ENCODE data around the gene THBS2. TPM values are rescaled to one million over a fixed set of nuclear protein-coding genes. Genes with fewer than 3 reads are reported as not detected.

THBS2 gene
- total and polyA plus RNA-seq, 2 of the 8 experiments (the other 6 are each of a cell fraction or from before 2014, with no cell fraction given) = 11.0 to 22.5 TPM

DNA sequence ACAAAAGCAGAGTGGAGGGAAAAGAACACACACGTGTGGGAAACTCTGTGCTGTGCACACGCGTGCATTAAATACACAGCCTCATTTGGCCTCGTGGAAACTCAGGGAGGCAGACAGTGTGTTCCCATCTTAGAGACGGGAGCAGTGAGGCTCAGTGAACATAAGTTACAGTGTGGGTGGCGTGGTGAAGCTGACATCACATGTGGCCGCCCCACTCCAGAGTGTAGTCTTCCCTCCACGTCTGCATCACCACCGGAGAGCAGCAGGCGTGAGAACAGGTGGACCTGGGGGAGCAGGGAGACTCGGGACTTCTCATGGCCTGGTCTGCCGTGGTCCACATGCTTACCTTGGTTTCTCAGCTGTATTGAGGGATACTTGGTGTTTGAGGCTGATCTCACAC lies 51.7 kb downstream of the THBS2 start:
- Histone ChIP-seq H3K79me1 (ENCODE audit: low read depth, low read length) (no peaks in the 10 kb centered on the region), H3K27me3 (replicated peaks in 1 of 4; ENCODE audit: control insufficient read depth in 3 of 4, extremely low read depth in 1 of 4, insufficient read depth in 3 of 4, low read length in 3 of 4) (no peaks in the 10 kb centered on the region), H2BK20ac (ENCODE audit: low read length) (no peak overlapping the region), H3K4me1 (replicated peaks in 1 of 4; ENCODE audit: control insufficient read depth in 3 of 4, insufficient read depth in 4 of 4, low read length in 3 of 4) (no peaks in the 10 kb centered on the region), H3K4me2 (ENCODE audit: insufficient read depth in 1 of 2, low read depth in 2 of 2, low read length in 2 of 2) (no peak overlapping the region), H3K9ac (replicated peaks in 1 of 4; ENCODE audit: extremely low read depth in 1 of 4, low read depth in 3 of 4, low read length in 3 of 4) (no peak overlapping the region), H3K23ac (ENCODE audit: insufficient read length) (no peak overlapping the region), H3K79me2 (ENCODE audit: control insufficient read depth in 1 of 2, insufficient read depth in 2 of 2, low read length in 2 of 2) (no peaks in the 10 kb centered on the region), H4K91ac (replicated peaks; ENCODE audit: insufficient read length, low read length) (no peak overlapping the region), H3K4me3 (ENCODE audit: extremely low read depth in 1 of 4, insufficient read depth in 2 of 4, low read depth in 3 of 4, low read length in 4 of 4) (no peak overlapping the region), H3K18ac (ENCODE audit: extremely low read depth, low read length) (no peak overlapping the region), H3K36me3 (ENCODE audit: control insufficient read depth in 2 of 4, insufficient read depth in 4 of 4, low read length in 3 of 4) (no peaks in the 10 kb centered on the region), H3K56ac (replicated peaks; ENCODE audit: insufficient read length, low read depth, low read length) (no peak overlapping the region), H3K14ac (ENCODE audit: insufficient read length) (no peak overlapping the region), H4K20me1 (replicated peaks in 1 of 2; ENCODE audit: control insufficient read depth in 1 of 2, insufficient read depth in 2 of 2, low read length in 2 of 2) (no peaks in the 10 kb centered on the region), H3K9me3 (ENCODE audit: insufficient read depth in 2 of 2, low read depth in 1 of 2, low read length in 1 of 2) (peaks cover 0 to 1% of the 10 kb centered on the region in 2 experiments; a peak in 1 of 4 replicates), H3K23me2 (ENCODE audit: low read depth, low read length) (no peaks in the 10 kb centered on the region), H2AK5ac (ENCODE audit: low read depth, low read length) (no peak overlapping the region; the same call in 1 of the 2 replicates), H4K5ac (ENCODE audit: insufficient read length, low read depth, low read length) (no peak overlapping the region), H3K4ac (replicated peaks; ENCODE audit: insufficient read length, low read depth, low read length) (no peak overlapping the region), H2BK120ac (replicated peaks; ENCODE audit: low read depth, low read length) (no peak overlapping the region), H2AFZ (ENCODE audit: low read length) (no peak overlapping the region), H3K27ac (ENCODE audit: low read depth, low read length) (no peak overlapping the region), H4K8ac (ENCODE audit: extremely low read depth, insufficient read depth, low read length) (no peak overlapping the region; the same call in 1 of the 2 replicates), H2BK5ac (ENCODE audit: low read depth, low read length) (no peak overlapping the region), H2BK12ac (ENCODE audit: low read depth, low read length) (no peak overlapping the region), H2BK15ac (ENCODE audit: low read length) (no peak overlapping the region)
- TF ChIP-seq POLR2AphosphoS5 (IDR thresholded peaks at IDR 0.05; ENCODE audit: low read depth, low read length) (no peak), BRCA1 (IDR thresholded peaks at IDR 0.05; ENCODE audit: low read depth, low read length) (no peak), FOSL1 (IDR thresholded peaks at IDR 0.05; ENCODE audit: insufficient read depth, low read depth, low read length) (no peak)
- no peak for DNase-seq (ENCODE audit: low read depth in 1 of 2, low spot score in 2 of 2)
- WGBS, 2 experiments (ENCODE audit: extremely low coverage in 1 of 2, insufficient coverage in 1 of 2, insufficient read length in 1 of 2, insufficient replicate concordance in 2 of 2, low coverage in 1 of 2, low lambda C conversion rate in 2 of 2, missing lambda C conversion rate in 1 of 2) = 86% methylated on average over 12 of the region's 12 CpGs; no CpG with 5 or more reads in 1 of the 2 experiments
- FAIRE-seq = no peak
- ChIA-PET CTCF (ENCODE audit: partially characterized antibody) (interaction anchor here (0.6 to 0.9 kb wide), 2 partner anchors 12 to 20 kb away, joined by 3 to 4 read pairs; no protein-coding TSS in a partner anchor), POLR2A (ENCODE audit: partially characterized antibody) (no interaction called here)

All from H1 (cell line).